CD4-positive, alpha-beta T cell treated with Interleukin-2 at 100 ng/mL for 4 hours (primary cell): ENCODE results near the gene ZNF488.
"Not testable (repeated sequence)": the region's sequence is repeated elsewhere in the genome, so short reads cannot be mapped to it uniquely, and the experiment has no call there.

Experiments
- DNase-seq: peaks from one replicate; pipeline ENCODE4 v3.0.0-alpha.2; 2020; ENCODE audit warnings: low spot score

Gene ZNF488

DNA sequence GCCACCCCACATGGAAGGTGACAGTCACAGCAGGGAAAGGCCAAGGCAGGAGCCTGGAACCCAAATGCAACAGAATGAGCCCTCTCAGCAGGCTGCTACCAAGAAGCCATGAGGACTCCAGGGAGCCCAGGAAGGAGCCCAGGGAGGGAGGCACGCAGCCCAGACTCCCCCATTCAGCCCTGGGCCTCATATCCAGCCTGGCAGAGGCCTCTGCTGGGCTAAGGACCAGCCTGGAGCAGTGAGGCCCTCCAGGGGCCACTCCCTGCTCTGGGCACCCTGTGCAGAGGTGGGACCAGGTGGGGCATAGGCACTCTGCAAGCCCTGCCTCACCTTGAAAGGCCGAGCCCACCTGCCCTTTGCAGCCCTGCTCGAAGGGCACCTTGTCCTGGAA, 25.8 kb upstream of the ZNF488 start:
- no peak for DNase-seq

DNA sequence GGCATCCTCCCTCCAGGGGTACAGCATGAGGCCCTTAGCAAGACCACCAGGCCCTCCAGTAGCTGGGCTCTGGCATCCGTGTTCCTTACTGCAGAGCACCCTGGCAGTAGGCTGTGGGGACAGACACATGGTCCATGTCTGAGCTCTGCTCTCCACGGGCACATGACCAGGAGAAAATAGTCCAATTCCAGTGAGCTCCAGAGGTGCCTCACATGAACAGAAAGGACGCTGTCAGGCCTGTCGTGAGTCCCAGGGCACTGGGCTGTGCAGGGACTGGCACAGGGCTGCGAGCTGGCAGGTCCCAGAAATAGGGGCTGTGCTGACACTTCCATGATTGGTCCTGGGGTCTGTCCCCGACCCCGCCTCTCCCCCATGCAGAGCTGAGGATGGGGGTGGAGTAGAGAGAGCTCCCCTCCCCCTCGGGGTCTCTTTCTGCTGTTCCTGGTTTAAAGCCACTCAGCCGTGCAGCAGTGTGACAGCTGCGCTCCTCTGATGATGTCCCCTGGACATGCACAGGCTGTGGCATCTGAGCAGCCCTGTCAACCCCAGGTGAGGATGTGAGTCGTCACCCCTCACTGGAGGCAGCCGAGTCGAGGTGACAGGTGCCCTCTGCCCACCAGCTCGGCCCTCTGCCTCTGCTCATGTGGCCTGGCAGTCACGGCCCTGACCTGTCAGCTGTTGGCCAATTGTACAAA, 25.2 kb upstream of the ZNF488 start:
- DNase-seq = no peak

DNA sequence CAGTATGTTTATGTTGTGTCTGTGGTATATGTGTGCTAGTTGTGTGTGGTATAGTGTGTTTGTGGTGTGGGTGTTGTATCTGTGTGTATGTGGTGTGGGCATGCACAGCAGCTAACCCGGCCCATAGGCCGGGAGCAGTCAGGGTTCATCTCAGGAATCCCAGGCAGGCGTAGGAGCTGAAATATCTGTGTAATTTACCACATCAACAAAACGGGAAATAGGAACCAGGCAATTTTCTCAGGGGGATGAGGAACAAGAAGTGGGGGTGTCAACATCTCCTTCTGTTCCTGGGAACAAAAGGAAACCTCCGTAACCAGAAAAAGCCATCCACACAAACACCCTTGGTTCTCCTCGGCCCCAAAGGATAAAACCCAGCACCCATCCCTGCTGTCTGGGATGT, 24.5 kb upstream of the ZNF488 start:
- DNase-seq = no peak

DNA sequence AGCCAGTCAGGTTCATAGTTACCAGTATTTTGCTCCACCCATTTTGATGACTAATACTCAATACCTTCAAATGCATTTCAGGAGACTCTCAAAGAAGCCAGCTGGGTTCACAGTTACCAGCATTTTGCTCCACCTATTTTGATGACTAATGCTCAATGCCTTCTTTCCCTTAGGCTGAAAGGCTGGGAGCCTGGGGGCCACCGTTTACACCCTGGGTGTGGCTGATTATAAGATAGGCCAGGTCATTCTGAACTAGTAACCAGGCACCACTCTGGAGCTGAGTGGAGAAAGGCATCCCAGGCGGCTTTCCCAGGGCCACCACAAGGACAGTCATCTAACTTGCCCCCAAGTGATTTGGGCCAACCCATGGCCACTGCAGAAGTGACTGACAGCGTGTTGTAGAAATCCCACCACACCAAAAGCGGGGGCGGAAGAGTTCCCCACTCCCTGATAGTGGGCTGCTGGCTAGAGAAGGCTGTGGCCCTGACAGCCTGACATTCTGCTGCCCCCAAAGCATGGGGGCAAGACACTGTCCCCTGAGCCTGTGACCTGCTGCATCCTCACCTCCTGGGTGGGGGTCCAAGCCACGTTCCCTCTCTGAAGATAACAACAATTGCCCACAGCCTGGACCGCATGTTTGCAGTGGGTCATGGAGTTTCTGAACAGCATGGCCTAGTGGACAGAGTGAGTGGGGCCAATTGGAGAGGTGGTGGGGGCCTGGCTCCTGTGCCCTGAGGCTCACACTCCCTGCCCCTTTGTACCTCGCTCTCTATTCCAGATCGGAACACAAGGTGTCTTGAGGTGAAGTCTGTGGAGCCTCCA, 23.0 kb upstream of the ZNF488 start:
- DNase-seq = no peak

DNA sequence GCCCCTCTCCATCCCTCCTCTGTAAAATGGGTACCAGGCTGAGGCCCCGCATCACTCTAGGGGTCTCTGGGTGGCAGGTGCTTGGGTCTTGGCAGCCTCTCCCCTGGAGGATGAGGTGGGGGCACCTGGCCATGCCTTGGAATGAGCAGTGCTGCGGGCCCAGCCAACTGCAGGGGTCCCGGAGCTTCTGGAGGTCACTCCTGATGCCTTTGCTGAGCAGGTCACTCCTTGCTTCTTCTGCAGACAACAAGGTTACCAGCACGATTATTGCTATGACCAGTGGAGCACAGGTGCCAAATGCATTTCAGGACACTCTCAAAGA, 22.4 kb upstream of the ZNF488 start:
- no peak for DNase-seq

DNA sequence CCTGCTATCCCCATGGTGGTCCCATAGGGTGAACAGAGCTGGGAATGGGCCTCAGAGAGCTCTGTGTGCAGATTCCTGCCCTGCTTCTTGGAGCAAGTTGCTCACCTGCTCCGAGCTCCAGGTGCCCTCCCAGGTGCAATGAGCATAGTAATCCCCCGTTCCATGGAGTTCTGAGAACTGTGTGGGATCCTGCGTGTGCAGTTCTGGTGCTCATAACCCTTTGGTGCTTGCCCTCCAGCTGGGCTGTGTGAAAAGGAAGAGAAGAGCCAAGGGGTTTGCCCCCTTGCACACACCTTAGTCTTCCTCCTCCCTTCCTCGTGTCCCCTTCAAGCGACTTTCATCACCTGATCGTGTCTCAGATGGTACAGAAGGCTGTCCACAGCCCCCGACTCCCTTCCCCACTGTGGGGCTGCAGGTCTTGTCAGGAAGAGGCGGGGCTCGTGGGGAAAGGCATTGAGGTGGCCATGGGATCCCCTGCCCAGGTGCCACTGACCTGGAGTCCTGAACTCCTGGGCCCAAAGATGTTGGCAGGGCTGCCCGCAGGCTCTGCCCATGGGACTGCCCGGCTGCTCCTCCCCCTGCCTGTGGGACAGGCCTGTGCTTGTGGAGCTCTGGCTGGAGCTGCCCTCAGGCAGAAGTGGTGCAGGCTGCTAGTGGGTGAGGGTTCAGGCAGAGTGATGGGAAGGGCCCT, 21.9 kb upstream of the ZNF488 start:
- no peak for DNase-seq

DNA sequence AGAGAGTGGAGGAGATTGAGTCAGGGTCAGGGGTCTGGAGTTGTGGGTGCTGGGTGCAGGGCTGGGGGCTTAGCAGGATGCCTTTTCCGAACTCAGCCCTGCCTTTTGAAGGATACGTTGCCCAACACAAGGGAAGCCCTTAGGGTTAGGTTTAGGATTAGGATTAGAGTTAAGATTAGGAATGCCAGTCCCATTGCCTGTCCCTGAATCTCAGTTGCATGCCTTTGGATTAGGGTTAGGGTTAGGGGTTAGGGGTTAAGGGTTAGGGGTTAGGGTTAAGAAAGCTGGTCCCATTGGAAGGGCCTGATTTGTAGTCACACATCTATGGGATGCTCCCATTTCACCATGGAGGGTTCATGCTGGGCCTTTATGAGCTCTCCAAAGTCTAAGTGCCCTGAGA, 20.8 kb upstream of the ZNF488 start:
- DNase-seq = no peak

DNA sequence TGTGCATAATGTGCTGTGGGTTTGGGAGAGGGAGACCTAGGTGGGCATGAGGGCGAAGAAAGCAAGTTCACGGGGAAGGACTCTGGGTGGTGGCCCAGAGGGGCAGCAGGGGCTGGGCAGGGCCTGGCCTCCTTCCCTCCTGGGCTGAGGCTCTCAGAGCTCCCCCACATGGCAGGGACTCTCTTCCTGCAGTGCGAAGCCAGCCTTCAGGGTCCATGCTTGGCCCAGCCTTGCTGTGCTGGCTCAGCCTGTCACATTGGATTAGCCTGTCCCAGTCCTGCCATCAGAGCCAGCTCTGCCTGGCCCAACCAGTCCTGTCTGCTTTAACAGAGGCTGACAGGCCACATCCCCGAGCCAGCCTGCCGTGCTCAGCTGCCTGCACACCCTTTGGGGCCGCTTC, 20.4 kb upstream of the ZNF488 start:
- DNase-seq = no peak

DNA sequence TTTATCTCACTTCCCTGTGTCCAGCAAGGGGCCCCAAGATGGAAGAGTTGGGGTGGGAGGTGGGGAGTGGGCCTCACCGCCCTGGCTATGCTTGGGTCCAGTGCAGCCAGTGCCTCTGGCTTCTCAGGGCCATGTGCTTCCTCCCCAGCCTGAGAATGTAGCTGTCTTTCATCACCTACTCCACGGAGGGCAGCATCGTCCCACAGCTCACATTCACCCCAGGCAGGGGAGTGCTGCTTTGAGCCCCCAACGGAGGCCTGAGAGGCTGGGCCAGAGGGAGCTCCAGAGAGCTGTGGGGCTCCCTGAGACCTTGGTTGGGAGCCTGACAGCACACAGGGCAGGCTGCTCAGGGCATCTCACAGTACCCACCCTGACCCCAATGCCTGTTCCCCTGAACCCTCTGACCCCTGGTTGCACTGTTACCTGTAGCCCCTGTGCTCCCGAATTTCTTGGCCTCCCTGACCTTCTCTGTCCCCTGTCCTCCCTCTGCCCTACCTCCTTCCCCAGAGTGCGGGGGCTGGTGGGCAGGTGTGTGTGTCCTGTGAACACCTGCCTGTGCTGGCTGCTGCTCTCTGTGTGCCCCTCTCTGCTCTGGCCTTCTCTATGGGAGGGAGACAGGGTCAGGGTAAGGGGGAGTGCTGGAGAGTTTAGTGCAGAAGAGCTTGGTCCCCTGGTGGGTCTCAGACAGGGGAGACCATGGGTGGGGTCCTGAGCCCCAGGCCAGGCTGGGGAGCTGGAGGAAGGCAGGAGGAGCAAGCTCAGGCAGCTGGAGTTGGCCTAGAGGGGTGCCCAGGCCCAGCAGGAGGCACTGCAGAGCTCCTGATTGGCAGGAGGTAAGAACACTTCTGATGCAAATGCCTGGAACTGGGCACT, 19.6 kb upstream of the ZNF488 start:
- DNase-seq = no peak

DNA sequence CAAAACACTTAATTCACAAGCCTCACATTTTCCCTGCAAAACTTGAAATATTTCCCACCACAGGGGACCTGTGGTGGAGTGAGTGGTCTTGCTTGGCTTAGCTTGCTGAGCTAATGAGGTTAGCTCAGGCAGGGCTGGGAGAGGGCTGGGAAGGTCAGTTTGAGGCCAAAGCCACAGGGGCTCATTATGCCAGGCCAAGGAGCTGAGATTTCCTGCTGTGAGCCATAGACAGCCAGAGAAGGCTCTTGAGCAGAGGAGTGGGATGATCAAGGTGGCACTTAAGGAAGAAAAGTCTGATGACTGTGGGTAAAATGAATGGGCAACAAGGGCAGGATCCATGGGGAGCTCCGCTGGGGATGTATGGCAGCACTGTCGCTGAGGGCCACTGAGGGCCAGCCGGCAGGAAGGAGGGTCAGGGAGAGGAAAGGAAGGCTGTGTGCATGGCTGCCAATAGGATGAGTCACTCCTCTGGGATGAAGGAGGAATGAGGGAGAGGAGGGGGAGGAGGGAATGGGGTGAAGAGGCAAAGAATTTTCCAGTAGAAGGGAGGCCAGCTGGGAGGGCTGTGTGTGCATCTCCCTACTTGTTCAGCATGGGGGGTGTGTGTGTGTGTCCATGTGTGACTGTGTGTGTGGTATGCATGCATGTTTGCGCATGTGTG, 18.7 kb upstream of the ZNF488 start:
- no peak for DNase-seq

DNA sequence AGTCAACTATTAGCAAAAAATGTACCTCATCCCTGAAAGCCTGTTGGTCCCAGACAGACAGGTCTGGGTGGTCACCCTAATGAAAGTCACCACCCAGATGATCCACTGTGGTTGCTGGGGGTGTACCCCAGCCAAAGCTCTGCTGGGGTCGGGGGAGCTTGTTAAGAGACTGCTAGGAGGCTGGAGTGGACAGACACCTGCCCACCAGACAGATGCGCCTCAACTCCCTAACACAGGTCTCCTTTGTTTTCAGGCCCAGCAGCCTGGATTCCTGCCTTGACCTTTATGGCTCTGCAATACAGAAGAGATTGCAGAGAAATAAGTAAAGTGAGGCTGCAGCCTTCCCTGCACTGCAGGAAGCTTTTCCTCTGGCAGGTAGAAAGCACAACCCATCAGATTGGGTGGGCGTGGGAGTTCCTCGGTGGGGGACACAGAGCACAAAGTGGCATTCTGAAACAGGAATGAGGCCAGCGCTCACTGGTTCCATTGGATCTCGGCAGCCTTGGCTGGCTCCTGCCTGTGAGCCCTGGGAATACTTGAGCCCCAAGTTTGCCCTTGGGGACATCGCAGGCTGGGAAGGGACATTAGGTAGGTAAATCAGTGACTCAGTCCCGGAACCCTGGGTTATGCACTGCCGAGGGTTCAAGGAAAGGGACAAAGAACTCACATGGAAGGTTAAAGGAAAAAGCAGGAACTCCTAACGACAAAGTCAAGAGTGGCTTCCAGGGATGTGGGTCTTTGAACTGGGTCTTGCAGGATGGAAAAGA, 18.0 kb upstream of the ZNF488 start:
- DNase-seq = no peak

DNA sequence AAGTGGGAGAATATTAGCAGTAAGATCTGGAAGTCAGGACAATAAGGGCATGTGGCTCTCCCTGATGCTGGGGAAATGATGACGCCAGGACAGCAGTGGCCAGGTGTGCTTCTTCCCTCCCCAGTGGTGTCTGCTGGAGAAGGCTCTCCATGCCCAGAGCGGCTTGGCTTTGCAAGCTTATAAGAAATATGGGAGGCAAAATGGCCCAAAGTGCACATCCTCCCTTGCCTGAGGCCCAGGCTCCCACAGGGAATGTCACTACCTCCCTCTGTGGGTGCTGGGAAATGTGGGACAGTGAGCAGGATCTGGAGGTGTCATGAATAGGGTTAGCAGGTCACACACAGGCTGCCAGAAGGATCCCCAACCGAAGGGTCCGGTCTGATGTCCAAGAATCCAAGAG, 17.1 kb upstream of the ZNF488 start:
- DNase-seq = no peak

DNA sequence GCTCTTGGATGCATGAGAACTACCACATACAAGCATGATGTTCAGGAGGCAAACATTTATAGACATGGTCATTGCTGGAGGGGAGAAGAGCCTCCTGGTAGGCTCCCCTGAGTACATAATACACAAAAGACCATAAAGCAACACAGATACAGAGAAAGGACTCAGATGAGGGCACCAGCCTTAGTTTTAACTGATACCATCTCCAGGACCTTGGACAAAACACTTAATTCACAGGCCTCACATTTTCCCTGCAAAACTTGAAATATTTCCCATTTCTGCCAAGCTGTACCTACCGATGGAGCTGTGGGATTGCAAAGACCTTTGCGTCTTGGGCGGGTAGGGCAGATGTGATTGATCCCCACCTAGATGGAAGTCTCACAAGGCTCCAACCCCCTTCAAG, 16.7 kb upstream of the ZNF488 start:
- DNase-seq = no peak

DNA sequence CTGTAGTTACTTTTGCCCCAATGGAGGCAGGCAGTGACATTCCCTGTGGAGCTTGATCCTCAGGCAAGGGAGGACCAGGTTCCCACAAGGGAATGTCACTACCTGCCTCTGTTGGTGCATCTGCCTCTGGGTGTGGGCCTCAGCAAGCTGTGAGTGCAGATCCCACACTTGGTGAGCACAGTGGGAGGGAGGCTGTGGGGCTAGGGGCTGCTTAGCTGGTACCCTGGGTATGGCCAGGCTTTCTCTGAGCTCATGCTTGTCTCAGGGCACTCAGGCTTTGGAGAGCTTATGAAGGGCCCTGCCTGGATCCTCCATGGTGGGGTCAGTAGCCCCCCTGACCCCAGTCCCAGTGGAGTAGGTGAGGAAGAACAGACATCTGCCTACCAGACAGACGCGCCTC, 16.2 kb upstream of the ZNF488 start:
- DNase-seq = no peak

DNA sequence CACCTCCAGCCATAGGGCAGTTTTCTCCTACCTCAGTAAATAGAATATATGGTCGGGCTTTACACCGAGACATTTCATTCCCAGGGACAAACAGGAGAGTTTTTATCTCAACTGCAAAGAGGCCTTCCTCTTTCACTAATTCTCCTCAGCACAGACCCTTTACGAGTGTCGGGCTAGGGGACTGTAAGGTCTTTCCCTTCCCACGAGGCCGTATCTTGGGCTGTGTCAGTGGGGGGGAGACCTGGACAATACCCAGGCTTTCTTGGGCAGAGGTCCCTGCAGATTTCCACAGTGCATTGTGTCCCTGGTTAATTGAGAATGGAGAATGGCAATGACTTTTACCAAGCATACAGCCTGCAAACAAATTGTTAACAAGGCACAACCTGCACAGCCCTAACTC, 13.2 kb upstream of the ZNF488 start:
- no peak for DNase-seq

DNA sequence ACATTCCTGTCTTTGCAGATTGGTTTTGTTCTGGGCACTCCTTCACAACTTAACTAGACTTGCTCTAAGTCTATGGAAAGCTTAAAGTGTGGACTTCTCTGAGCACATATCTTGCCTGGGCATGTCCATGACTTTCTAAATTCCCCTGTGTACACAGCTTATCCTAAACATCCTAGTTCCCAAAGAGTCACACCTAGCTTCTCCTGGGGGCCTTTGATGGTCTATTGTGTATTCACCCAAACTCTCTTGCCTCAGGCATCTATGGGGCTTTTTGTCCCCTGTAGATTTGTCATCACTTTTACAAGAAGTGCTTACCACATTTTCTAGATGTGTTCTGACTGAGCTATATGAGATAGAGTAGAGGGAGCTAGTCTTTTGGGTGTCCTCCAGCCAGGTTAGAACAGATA, 12.2 kb upstream of the ZNF488 start:
- no peak for DNase-seq

DNA sequence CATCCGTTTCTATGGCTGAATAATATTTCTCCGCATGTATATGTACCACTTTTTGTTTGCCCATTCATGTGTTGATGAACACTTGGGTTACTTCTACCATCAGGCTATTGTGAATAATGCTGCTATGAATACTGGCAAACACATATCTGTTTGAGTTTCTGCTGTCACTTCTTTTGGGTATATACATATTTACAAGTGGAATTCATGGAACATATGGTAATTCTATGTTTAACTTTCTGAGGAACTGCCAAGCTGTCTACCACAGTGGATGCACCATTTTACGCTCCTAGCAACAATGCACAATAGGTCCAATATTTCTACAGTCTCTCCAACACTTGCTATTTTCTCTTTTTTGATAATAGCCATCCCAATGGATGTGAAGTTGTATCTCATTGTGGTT, 5.5 kb upstream of the ZNF488 start:
- DNase-seq = no peak

DNA sequence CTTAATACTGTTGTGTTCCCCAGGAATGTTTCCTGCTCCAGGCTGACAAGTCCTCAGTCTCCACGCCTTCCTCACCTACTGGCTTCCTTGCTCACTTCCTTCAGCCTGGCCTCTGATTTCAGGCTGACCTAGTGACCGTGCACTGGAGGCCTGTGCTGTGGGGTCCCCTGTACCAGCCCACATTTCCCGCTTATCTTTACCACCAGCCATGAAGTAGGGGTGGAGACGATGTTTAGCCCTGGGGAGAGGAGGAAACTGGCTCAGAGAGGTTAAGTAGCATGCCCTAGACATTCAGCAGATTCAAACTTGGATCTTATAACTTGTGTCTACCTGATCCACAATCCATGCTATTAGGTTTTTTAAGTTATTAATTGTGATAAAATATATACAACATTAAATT, 4.8 kb upstream of the ZNF488 start:
- DNase-seq = no peak

DNA sequence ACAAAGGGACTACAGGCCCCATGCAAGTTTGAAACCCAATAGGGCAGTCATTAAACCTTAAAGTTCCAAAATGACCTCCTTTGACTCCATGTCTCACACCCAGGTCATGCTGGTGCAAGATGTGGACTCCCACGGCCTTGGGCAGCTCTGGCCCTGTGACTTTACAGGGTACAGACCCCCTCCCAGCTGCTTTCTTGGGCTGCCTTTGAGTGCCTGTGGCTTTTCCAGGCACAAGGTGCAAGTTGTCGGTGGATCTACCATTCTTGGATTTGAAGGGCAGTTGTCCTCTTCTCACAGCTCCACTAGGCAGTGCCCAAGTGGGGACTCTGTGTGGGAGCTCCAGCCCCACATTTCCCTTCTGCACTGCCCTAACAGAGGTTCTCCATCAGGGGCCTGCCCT, 2.0 kb upstream of the ZNF488 start:
- not testable (repeated sequence) for DNase-seq

DNA sequence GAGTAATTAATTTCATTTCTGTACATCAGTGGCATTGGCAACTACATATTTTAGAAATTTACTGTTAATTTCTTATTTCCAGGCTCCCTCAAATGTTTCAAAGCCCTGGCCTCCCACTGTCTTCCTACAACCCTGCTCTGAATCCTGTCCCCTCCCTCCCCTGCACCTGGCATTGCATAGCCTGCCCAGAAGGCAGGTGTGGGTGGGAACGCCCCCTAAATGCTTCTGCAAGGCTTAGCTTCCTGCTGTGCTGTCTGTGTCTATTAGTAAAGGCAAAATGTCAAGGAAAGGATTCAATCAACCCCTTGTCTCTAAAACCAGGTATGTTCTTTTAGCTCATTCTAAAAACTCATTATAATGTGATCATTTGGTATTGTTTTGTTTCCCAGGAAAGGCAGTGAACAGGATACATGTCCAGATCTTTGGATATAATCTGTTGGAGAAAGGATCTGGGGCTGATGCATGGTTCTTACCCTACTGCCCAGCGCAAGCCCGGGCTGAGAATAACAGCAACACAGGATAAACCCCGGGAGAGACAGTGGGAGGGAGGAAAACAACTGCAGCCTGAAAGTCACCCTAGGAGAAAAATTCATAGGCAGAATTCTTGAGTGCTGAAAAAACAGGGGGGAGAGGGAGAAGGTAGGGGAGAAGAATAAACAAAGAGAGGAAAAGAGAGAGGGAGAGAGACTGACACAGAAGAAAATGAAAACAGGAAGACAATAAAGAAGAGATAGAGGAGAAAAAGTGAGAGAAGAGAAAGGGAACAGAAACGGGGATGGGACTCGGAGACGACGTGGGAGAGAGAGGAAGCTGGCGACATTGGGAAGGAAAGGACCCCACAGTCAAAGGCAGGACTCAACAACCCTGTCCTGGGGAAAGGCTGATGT, 589 bp downstream of the ZNF488 start:
- DNase-seq = no peak
